Endodermal cell (in vitro differentiated cells): ENCODE results near the gene IGF2BP3. TPM values are rescaled to one million over a fixed set of nuclear protein-coding genes. Genes with fewer than 3 reads are reported as not detected.

Source experiments
- DNase-seq: peaks from one replicate; pipeline ENCODE4 v3.0.0-alpha.2; 2017
- H3K27ac ChIP-seq: 2 replicates; pipeline ENCODE4 v1.5.1; 2013; ENCODE audit warnings: mild to moderate bottlenecking, low read depth, low read length, moderate library complexity
- H3K27me3 ChIP-seq: 2 replicates; pipeline ENCODE4 v1.6.1; 2013; ENCODE audit warnings: mild to moderate bottlenecking, low read length, moderate library complexity; ENCODE audit not compliant: insufficient read depth, control insufficient read depth, poor library complexity, severe bottlenecking
- H3K36me3 ChIP-seq: 2 replicates; pipeline ENCODE4 v1.7.0; 2013; ENCODE audit warnings: mild to moderate bottlenecking, low read length, moderate library complexity; ENCODE audit not compliant: control insufficient read depth, insufficient read depth
- H3K4me1 ChIP-seq: one replicate; pipeline ENCODE4 v1.7.0; 2013; ENCODE audit warnings: low read length; ENCODE audit not compliant: control insufficient read depth, insufficient read depth
- H3K4me3 ChIP-seq: 2 replicates; pipeline ENCODE4 v1.5.1; 2013; ENCODE audit warnings: mild to moderate bottlenecking, low read length, moderate library complexity
- H3K9ac ChIP-seq: 2 replicates; pipeline ENCODE4 v1.6.1; 2013; ENCODE audit warnings: mild to moderate bottlenecking, low read length, moderate library complexity; ENCODE audit not compliant: poor library complexity, severe bottlenecking; ENCODE audit errors: extremely low read depth
- H3K9me3 ChIP-seq: 2 replicates; pipeline ENCODE4 v1.6.1; 2013; ENCODE audit warnings: mild to moderate bottlenecking, low read length, moderate library complexity; ENCODE audit not compliant: control insufficient read depth
- H3K27ac Mint-ChIP-seq: 2 replicates; pipeline ENCODE4 v1.8.0; 2020; ENCODE audit warnings: mixed read lengths
- H3K27me3 Mint-ChIP-seq: 2 replicates; pipeline ENCODE4 v1.8.0; 2021; ENCODE audit warnings: mild to moderate bottlenecking, mixed read lengths; ENCODE audit not compliant: insufficient read depth
- H3K36me3 Mint-ChIP-seq: 2 replicates; pipeline ENCODE4 v1.8.0; 2020; ENCODE audit warnings: low read depth, mixed read lengths
- H3K4me1 Mint-ChIP-seq: 2 replicates; pipeline ENCODE4 v1.8.0; 2020; ENCODE audit warnings: mixed read lengths
- H3K4me3 Mint-ChIP-seq: 2 replicates; pipeline ENCODE4 v1.8.0; 2020; ENCODE audit warnings: mild to moderate bottlenecking, moderate library complexity, mixed read lengths
- H3K9me3 Mint-ChIP-seq: 2 replicates; pipeline ENCODE4 v1.8.0; 2020; ENCODE audit warnings: mild to moderate bottlenecking, mixed read lengths
- WGBS, 2 experiments: methylation state at CpG; one replicate each; pipeline versions ENCODE4 v1.1.5 to v1.1.7; 2013; ENCODE audit warnings: missing lambda C conversion rate in 2 of 2, mixed read lengths in 1 of 2; ENCODE audit not compliant: insufficient coverage in 1 of 2, insufficient read length in 1 of 2; 5-methylcytosine and 5-hydroxymethylcytosine counted together
- total RNA-seq, 2 donors: library from RNA; stranded (reverse); fragmentation: NEBNext Ultra II Directional in 1 of 2; extraction: Animal tissue kit (Norgen Biotek cat#: 25700) in 1 of 2; gene quantifications; 2 replicates in 1 of 2; 3 replicates in 1 of 2; pipeline ENCODE4 v1.2.1, GENCODE V29; 2021
- TF ChIP-seq, protein P1 (sequence below): fragments of 200-600 bp; sonication (generic); conservative IDR thresholded peaks from 2 replicates; pipeline ENCODE4 v1.5.0; 2021; ENCODE audit warnings: antibody characterized with exemption, mild to moderate bottlenecking

The IGF2BP3 gene
- total RNA-seq, 2 donors from 2014 or later = 114 to 123 TPM

DNA sequence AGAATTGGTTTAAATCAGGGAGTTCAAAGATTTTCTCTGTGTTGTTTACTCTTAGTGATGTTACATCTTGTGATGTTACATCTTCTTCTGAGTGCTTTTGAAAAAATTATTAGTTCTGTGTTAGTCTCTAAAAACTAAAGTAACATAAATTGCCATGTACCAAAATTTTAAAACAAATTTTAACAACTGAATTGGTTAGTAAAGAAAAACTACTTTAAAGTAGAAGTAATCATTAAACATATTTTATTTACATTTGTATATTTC lies 5.2 kb upstream of the IGF2BP3 start:
- peak overlapping the region; percentile 99 for H3K4me3 ChIP-seq

DNA sequence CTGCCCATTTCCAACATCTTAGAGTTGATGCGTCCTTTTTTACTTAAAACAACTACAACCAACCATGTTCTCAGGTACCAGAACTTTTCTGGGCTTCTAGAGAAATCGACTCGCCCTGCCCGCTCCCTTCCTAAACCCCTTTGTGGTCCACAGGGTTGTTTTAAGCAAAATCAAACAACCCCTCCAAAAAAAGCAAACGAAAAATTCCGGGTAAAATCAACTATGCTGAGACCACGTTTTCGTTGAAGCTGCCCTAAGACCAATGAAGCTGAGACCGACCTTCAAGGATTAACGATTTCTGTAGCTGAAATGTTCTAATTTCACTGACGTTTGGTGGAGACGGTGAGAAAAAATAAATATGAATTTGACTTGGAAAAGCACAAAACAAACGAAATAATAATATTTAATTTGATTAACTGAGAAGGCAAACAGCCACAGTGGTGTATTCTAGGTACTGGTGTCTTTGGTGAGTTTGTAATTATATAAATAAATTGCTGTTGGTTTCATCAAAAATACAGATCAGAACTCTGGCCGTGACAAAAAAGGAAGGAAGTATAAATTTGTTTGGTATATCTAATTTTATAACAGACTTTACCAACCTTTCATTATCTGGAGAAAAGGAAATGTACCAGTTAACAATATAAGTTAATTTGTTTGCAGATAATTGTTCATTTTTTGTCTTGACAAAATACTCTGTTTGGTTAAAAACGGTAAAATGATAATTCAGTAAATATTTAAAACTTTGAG lies 4.7 kb upstream of the IGF2BP3 start:
- peak overlapping the region; percentile 99 for H3K4me3 ChIP-seq
- peak overlapping the region; percentile 92 for H3K27ac ChIP-seq
- no peaks in the 10 kb centered on the region for H3K9me3 Mint-ChIP-seq
- no peaks in the 10 kb centered on the region for H3K9me3 ChIP-seq
- 0% methylated on average over 9 to 14 of the region's 15 CpGs for WGBS, 2 experiments
- H3K27ac Mint-ChIP-seq = peak overlapping the region; percentile 99
- H3K36me3 Mint-ChIP-seq = no peaks in the 10 kb centered on the region
- H3K27me3 ChIP-seq = no peaks in the 10 kb centered on the region
- TF ChIP-seq, protein P1, sequence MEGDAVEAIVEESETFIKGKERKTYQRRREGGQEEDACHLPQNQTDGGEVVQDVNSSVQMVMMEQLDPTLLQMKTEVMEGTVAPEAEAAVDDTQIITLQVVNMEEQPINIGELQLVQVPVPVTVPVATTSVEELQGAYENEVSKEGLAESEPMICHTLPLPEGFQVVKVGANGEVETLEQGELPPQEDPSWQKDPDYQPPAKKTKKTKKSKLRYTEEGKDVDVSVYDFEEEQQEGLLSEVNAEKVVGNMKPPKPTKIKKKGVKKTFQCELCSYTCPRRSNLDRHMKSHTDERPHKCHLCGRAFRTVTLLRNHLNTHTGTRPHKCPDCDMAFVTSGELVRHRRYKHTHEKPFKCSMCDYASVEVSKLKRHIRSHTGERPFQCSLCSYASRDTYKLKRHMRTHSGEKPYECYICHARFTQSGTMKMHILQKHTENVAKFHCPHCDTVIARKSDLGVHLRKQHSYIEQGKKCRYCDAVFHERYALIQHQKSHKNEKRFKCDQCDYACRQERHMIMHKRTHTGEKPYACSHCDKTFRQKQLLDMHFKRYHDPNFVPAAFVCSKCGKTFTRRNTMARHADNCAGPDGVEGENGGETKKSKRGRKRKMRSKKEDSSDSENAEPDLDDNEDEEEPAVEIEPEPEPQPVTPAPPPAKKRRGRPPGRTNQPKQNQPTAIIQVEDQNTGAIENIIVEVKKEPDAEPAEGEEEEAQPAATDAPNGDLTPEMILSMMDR = no peak
- H3K4me1 Mint-ChIP-seq = peaks cover 22% of the 10 kb centered on the region
- peak overlapping the region; percentile 94 for H3K4me3 Mint-ChIP-seq
- no peaks in the 10 kb centered on the region for H3K27me3 Mint-ChIP-seq
- H3K9ac ChIP-seq = peak overlapping the region; percentile 63
- DNase-seq = no peak
- no peaks in the 10 kb centered on the region for H3K36me3 ChIP-seq
- no peaks in the 10 kb centered on the region for H3K4me1 ChIP-seq

More for the DNA sequence above, 5.2 kb upstream of the IGF2BP3 start:
- H3K4me1 Mint-ChIP-seq = peaks cover 22% of the 10 kb centered on the region
- H3K9ac ChIP-seq = peak overlapping the region; percentile 63
- no peaks in the 10 kb centered on the region for H3K9me3 Mint-ChIP-seq
- H3K27ac Mint-ChIP-seq = peak overlapping the region; percentile 99
- H3K27ac ChIP-seq = peak overlapping the region; percentile 92
- DNase-seq = no peak
- H3K27me3 Mint-ChIP-seq = no peaks in the 10 kb centered on the region
- no peaks in the 10 kb centered on the region for H3K9me3 ChIP-seq
- TF ChIP-seq, protein P1 = no peak
- H3K36me3 Mint-ChIP-seq = no peaks in the 10 kb centered on the region
- no peaks in the 10 kb centered on the region for H3K4me1 ChIP-seq
- no peaks in the 10 kb centered on the region for H3K27me3 ChIP-seq
- no peaks in the 10 kb centered on the region for H3K36me3 ChIP-seq
- H3K4me3 Mint-ChIP-seq = peak overlapping the region; percentile 94

DNA sequence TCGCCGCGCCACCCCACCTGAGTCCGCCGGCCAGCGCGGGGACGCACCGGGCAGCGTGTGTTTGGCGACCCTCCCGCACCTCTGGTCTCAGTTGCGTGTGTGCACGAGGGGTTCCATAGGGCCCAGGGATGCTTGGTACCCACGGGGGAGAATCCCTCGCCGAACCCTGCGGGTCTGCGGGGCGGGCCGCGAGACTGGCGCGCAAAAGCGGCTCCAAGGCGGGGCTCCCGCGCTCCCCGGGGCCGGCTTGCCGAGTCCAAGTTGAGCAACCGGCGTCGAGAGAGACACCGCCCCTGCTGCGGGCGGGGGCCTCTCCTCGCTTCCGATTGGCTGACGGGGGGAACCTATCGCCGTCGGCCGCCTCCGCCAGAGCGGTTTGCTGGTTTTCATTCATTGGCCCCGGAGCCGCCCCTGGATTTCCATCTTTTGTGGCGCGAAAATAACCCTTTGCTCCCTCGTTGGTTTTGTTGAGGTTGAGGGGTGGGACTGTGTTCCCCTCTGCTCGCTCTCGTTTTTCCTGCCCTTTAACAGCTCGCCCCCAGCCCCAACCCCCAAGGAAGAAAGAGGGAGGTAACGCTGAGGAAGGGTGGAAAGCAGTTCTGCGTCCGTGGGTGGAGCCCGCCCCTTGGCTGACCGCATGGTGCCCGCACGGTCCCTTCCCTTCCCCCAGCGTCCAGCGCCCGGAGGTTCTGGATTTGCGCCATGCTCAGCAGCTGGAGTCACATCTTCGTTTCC lies 4.0 kb upstream of the IGF2BP3 start:
- Histone ChIP-seq H3K9me3 (no peaks in the 10 kb centered on the region), H3K27ac (peak overlapping the region; percentile 92), H3K27me3 (no peaks in the 10 kb centered on the region), H3K4me1 (no peaks in the 10 kb centered on the region), H3K36me3 (no peaks in the 10 kb centered on the region), H3K9ac (peak overlapping the region; percentile 93), H3K4me3 (peak overlapping the region; percentile 99)
- peak; percentile 99 for DNase-seq
- Mint-ChIP-seq H3K36me3 (no peaks in the 10 kb centered on the region), H3K4me3 (peak overlapping the region; percentile 94), H3K27me3 (no peaks in the 10 kb centered on the region), H3K4me1 (peaks cover 22% of the 10 kb centered on the region), H3K27ac (peak overlapping the region; percentile 99), H3K9me3 (no peaks in the 10 kb centered on the region)
- TF ChIP-seq, protein P1 = no peak
- WGBS, 2 experiments = 0% methylated on average over 23 to 66 of the region's 66 CpGs
